HEK293 (cell line): ENCODE measurements around the gene FAM199X.
"Not testable (repeated sequence)": the region's sequence is repeated elsewhere in the genome, so short reads cannot be mapped to it uniquely, and the experiment has no call there.

Source experiments
- CTCF ChIA-PET: fragments of 350-600 bp; formaldehyde crosslinking; extraction: SDS; loops from one replicate; lab custom pipeline; 2021; ENCODE audit warnings: antibody characterized with exemption; lab: Yijun Ruan, JAX
- POLR2A ChIA-PET: fragments of 300-600 bp; formaldehyde crosslinking; extraction: SDS; loops from one replicate; lab custom pipeline; 2020; ENCODE audit warnings: antibody characterized with exemption, inconsistent platforms; lab: Yijun Ruan, JAX
- H3K27ac ChIP-seq: fragments of 200-500 bp; sonication (Bioruptor generic); 2 replicates; pipeline ENCODE4 v1.5.1; 2014; ENCODE audit warnings: low read depth, low read length, control low read depth, inconsistent platforms; ENCODE audit errors: extremely low read depth
- H3K36me3 ChIP-seq, 2 experiments: fragments of 200-500 bp in 1 of 2; sonication (Bioruptor generic) in 1 of 2; 1 replicate in 1 of 2; 2 replicates in 1 of 2; pipeline ENCODE4 v1.5.1; 2014 to 2017; ENCODE audit warnings: inconsistent platforms in 2 of 2, low read length in 2 of 2; ENCODE audit not compliant: control insufficient read depth in 2 of 2, insufficient read depth in 1 of 2
- H3K4me1 ChIP-seq: fragments of 200-500 bp; sonication (Bioruptor generic); 2 replicates; pipeline ENCODE4 v1.5.1; 2014; ENCODE audit warnings: mild to moderate bottlenecking, low read length, inconsistent platforms; ENCODE audit not compliant: control insufficient read depth, insufficient read depth
- H3K4me3 ChIP-seq: 2 replicates; pipeline ENCODE4 v1.5.1; 2011; ENCODE audit warnings: low read depth, mild to moderate bottlenecking, control low read depth, low read length, moderate library complexity
- H3K9me3 ChIP-seq: fragments of 200-500 bp; sonication (Bioruptor generic); 2 replicates; pipeline ENCODE4 v1.5.1; 2014; ENCODE audit warnings: low read depth, low read length, inconsistent platforms; ENCODE audit not compliant: control insufficient read depth, insufficient read depth
- ZBTB11 ChIP-seq: fragments of 450-650 bp; formaldehyde crosslinking; conservative IDR thresholded peaks from 2 replicates; pipeline ENCODE4 v1.5.1; 2016; ENCODE audit warnings: low read depth, missing biosample characterization, missing genetic modification characterization
- ZBTB8A ChIP-seq: fragments of 450-650 bp; formaldehyde crosslinking; IDR thresholded peaks from 2 replicates; pipeline ENCODE4 v1.5.1; 2016; ENCODE audit warnings: missing biosample characterization, missing genetic modification characterization
- ZNF140 ChIP-seq: fragments of 450-650 bp; formaldehyde crosslinking; IDR thresholded peaks from 2 replicates; pipeline ENCODE4 v1.5.1; 2016; ENCODE audit warnings: missing biosample characterization, missing genetic modification characterization
- ZNF394 ChIP-seq: fragments of 450-650 bp; formaldehyde crosslinking; IDR thresholded peaks from 2 replicates; pipeline ENCODE4 v1.5.1; 2016; ENCODE audit warnings: missing biosample characterization, missing genetic modification characterization, mild to moderate bottlenecking, moderate library complexity, borderline replicate concordance
- ZNF426 ChIP-seq: fragments of 450-650 bp; formaldehyde crosslinking; IDR thresholded peaks from 2 replicates; pipeline ENCODE4 v1.5.1; 2017; ENCODE audit warnings: missing biosample characterization, missing genetic modification characterization, mild to moderate bottlenecking, inconsistent platforms, moderate library complexity
- ZNF518A ChIP-seq: fragments of 450-650 bp; formaldehyde crosslinking; conservative IDR thresholded peaks from 2 replicates; pipeline ENCODE4 v1.5.1; 2016; ENCODE audit warnings: low read depth, missing biosample characterization, missing genetic modification characterization
- ZNF555 ChIP-seq: fragments of 450-650 bp; formaldehyde crosslinking; conservative IDR thresholded peaks from 2 replicates; pipeline ENCODE4 v1.5.1; 2017; ENCODE audit warnings: missing biosample characterization, mild to moderate bottlenecking, missing genetic modification characterization, inconsistent platforms
- ZNF623 ChIP-seq: fragments of 450-650 bp; formaldehyde crosslinking; IDR thresholded peaks from 2 replicates; pipeline ENCODE4 v1.5.1; 2016; ENCODE audit warnings: missing biosample characterization, missing genetic modification characterization
- ZNF654 ChIP-seq: fragments of 450-650 bp; formaldehyde crosslinking; IDR thresholded peaks from 2 replicates; pipeline ENCODE4 v1.5.1; 2016; ENCODE audit warnings: low read depth, missing biosample characterization, missing genetic modification characterization

The FAM199X gene

GRCh38 chrX:104230060-104230459 lies 63.8 kb downstream of the FAM199X start:
- H3K4me3 ChIP-seq, CTCF ChIA-PET, H3K27ac ChIP-seq, H3K9me3 ChIP-seq: not testable (repeated sequence)
- TF ChIP-seq ZNF140, result peak; percentile 25; the same call in 1 of the 2 replicates
- TF ChIP-seq ZNF394 (tag by site-specific recombination), result peak; percentile 66; the same call in 1 of the 2 replicates
- TF ChIP-seq ZNF623 (tag by site-specific recombination), result peak; percentile 45; the same call in 1 of the 2 replicates
- peak; percentile 38; the same call in 1 of the 2 replicates for TF ChIP-seq ZBTB8A (tag by site-specific recombination)
- peak; percentile 56 for TF ChIP-seq ZNF426
- TF ChIP-seq ZNF555, result peak; percentile 62
- peak; percentile 71; the same call in 1 of the 2 replicates for TF ChIP-seq ZNF518A (tag by site-specific recombination)
- TF ChIP-seq ZNF654, result 0 out of 2 replicates have a peak, but pooled peaks have one; percentile 14
- TF ChIP-seq ZBTB11, result peak; percentile 59
- TF ChIP-seq, all 188 proteins: peak for 9; not testable (repeated sequence) for 179
- H3K36me3 ChIP-seq, POLR2A ChIA-PET, H3K4me1 ChIP-seq: not testable (repeated sequence)
